Liver (tissue), 9 donors: Measurements from ENCODE around the gene YKT6. TPM values are rescaled to one million over a fixed set of nuclear protein-coding genes. Genes with fewer than 3 reads are reported as not detected.

Experiments
- DNase-seq: peaks from one replicate; pipeline ENCODE4 v3.0.0-alpha.2; 2017; ENCODE audit warnings: low spot score
- H3K27ac ChIP-seq, 2 donors: one replicate each; pipeline ENCODE4 v1.7.0; 2013; ENCODE audit warnings: inconsistent platforms in 2 of 2, low read length in 2 of 2, control low read depth in 1 of 2, low read depth in 1 of 2, mild to moderate bottlenecking in 1 of 2
- H3K27me3 ChIP-seq, 4 donors: one replicate each; pipeline versions ENCODE4 v1.6.1 to v1.7.0; 2013; ENCODE audit warnings: low read length in 3 of 4, inconsistent platforms in 1 of 4, mild to moderate bottlenecking in 1 of 4, moderate library complexity in 1 of 4; ENCODE audit not compliant: control insufficient read depth in 4 of 4, insufficient read depth in 4 of 4
- H3K36me3 ChIP-seq, 4 donors: one replicate each; pipeline versions ENCODE4 v1.6.1 to v1.7.0; 2013; ENCODE audit warnings: low read length in 3 of 4, mild to moderate bottlenecking in 3 of 4, low read depth in 1 of 4, moderate library complexity in 1 of 4; ENCODE audit not compliant: control insufficient read depth in 4 of 4, insufficient read depth in 3 of 4
- H3K4me1 ChIP-seq, 4 donors: one replicate each; pipeline versions ENCODE4 v1.6.1 to v1.7.0; 2013; ENCODE audit warnings: low read length in 3 of 4, mild to moderate bottlenecking in 3 of 4, moderate library complexity in 1 of 4; ENCODE audit not compliant: control insufficient read depth in 4 of 4, insufficient read depth in 4 of 4
- H3K4me3 ChIP-seq, 3 donors: one replicate each; pipeline versions ENCODE4 v1.6.1 to v1.7.0; 2013; ENCODE audit warnings: low read length in 3 of 3, control low read depth in 1 of 3, low read depth in 1 of 3, mild to moderate bottlenecking in 1 of 3
- H3K9ac ChIP-seq, 2 donors: one replicate each; pipeline ENCODE4 v1.7.0; 2013; ENCODE audit warnings: low read length in 2 of 2, mild to moderate bottlenecking in 2 of 2, moderate library complexity in 2 of 2, control low read depth in 1 of 2, low read depth in 1 of 2
- H3K9me3 ChIP-seq, 4 donors: one replicate each; pipeline versions ENCODE4 v1.6.1 to v1.7.0; 2013; ENCODE audit warnings: low read length in 3 of 4; ENCODE audit not compliant: control insufficient read depth in 4 of 4
- ATF3 ChIP-seq: IDR thresholded peaks from 2 replicates; pipeline ENCODE4 v1.6.1; 2016; ENCODE audit warnings: antibody characterized with exemption
- CTCF ChIP-seq: fragments of 150-350 bp; IDR thresholded peaks from 2 replicates; pipeline ENCODE4 v1.5.1; 2017; ENCODE audit warnings: improper control_type of control experiment, low read depth, low read length; ENCODE audit not compliant: missing input control
- EGR1 ChIP-seq, 2 donors: IDR thresholded peaks; 2 replicates each; pipeline ENCODE4 v1.6.1; 2016 to 2018; ENCODE audit warnings: antibody characterized with exemption in 2 of 2, low read depth in 2 of 2
- FOXA1 ChIP-seq: IDR thresholded peaks from 2 replicates; pipeline ENCODE4 v1.6.1; 2016; ENCODE audit warnings: antibody characterized with exemption
- FOXA2 ChIP-seq: IDR thresholded peaks from 2 replicates; pipeline ENCODE4 v1.6.1; 2016; ENCODE audit warnings: antibody characterized with exemption
- GABPA ChIP-seq, 2 donors: IDR thresholded peaks in 1 of 2; conservative IDR thresholded peaks in 1 of 2; 2 replicates each; pipeline ENCODE4 v1.6.1; 2016; ENCODE audit warnings: antibody characterized with exemption in 2 of 2, mild to moderate bottlenecking in 1 of 2, moderate library complexity in 1 of 2
- HNF4G ChIP-seq: IDR thresholded peaks from 2 replicates; pipeline ENCODE4 v1.6.1; 2016; ENCODE audit warnings: antibody characterized with exemption
- RAD21 ChIP-seq, 2 donors: IDR thresholded peaks; 2 replicates each; pipeline ENCODE4 v1.6.1; 2016; ENCODE audit warnings: antibody characterized with exemption in 2 of 2, mild to moderate bottlenecking in 2 of 2
- REST ChIP-seq: IDR thresholded peaks from 2 replicates; pipeline ENCODE4 v1.6.1; 2016; ENCODE audit warnings: antibody characterized with exemption, mild to moderate bottlenecking
- SP1 ChIP-seq: IDR thresholded peaks from 2 replicates; pipeline ENCODE4 v1.6.1; 2018; ENCODE audit warnings: antibody characterized with exemption, mild to moderate bottlenecking
- YY1 ChIP-seq: IDR thresholded peaks from 2 replicates; pipeline ENCODE4 v1.6.1; 2016; ENCODE audit warnings: antibody characterized with exemption, mild to moderate bottlenecking
- WGBS: extraction: QIAGEN DNeasy Blood & Tissue Kit; methylation state at CpG from one replicate; pipeline ENCODE4 v1.1.7; 2013; 5-methylcytosine and 5-hydroxymethylcytosine counted together
- polyA plus RNA-seq, 2 donors: library from polyadenylated mRNA; stranded (reverse) in 1 of 2; unstranded in 1 of 2; fragments of 200-250 nt in 1 of 2; fragments of >200 nt in 1 of 2; fragmentation: Nextera tagmentation in 1 of 2; extraction: Ambion mirVana in 1 of 2; gene quantifications; one replicate each; pipeline versions ENCODE4 v1.2.1 to v1.2.3, GENCODE V29; 2013 to 2015
- total RNA-seq, 2 donors: library from RNA; depleted of rRNA; stranded (reverse); fragments of >200 nt; gene quantifications; one replicate each; pipeline ENCODE4 v1.2.3, GENCODE V29; 2014
- donor health status: healthy.
- donor health status: healthy.
- donor health status: healthy.
- donor health status: healthy.
- donor health status: healthy.

Gene YKT6
- total and polyA plus RNA-seq, 4 donors = 8.1 to 22.0 (median 21.0) TPM

GRCh38 chr7:44191171-44191570, 9.6 kb upstream of the YKT6 start:
- H3K9ac ChIP-seq = no peak overlapping the region
- 92% methylated on average over 5 of the region's 5 CpGs for WGBS

GRCh38 chr7:44193011-44193802, 7.6 kb upstream of the YKT6 start:
- no peak overlapping the region for H3K9ac ChIP-seq
- no peaks in the 10 kb centered on the region for H3K36me3 ChIP-seq
- TF ChIP-seq YY1 = no peak
- no peak for TF ChIP-seq FOXA1
- no peak for TF ChIP-seq REST
- TF ChIP-seq SP1 = no peak
- TF ChIP-seq HNF4G = no peak
- no peak for TF ChIP-seq RAD21 (IDR thresholded peaks at IDR 0.05)
- TF ChIP-seq GABPA (IDR thresholded peaks at IDR 0.05 in 1 of 2, conservative IDR thresholded peaks at IDR 0.05 in 1 of 2) = no peak
- no peak for TF ChIP-seq EGR1 (IDR thresholded peaks at IDR 0.05; ENCODE audit: low read depth in 2 of 2)
- H3K27me3 ChIP-seq = no peaks in the 10 kb centered on the region
- 84% methylated on average over 7 of the region's 7 CpGs for WGBS
- H3K27ac ChIP-seq = no peak overlapping the region
- H3K4me1 ChIP-seq = peaks cover 0 to 6% (median 2%) of the 10 kb centered on the region in 4 donors
- H3K4me3 ChIP-seq = no peak overlapping the region
- H3K9me3 ChIP-seq = no peaks in the 10 kb centered on the region
- no peak for DNase-seq

More at GRCh38 chr7:44191171-44191570, 9.6 kb upstream of the YKT6 start:
- no peaks in the 10 kb centered on the region for H3K36me3 ChIP-seq
- H3K4me1 ChIP-seq = peaks cover 0 to 10% (median 5%) of the 10 kb centered on the region in 4 donors
- H3K4me3 ChIP-seq = no peak overlapping the region
- no peaks in the 10 kb centered on the region for H3K9me3 ChIP-seq
- no peak overlapping the region for H3K27ac ChIP-seq
- H3K27me3 ChIP-seq = no peaks in the 10 kb centered on the region
- DNase-seq = no peak
- no peak for TF ChIP-seq CTCF
- no peak for TF ChIP-seq HNF4G
- TF ChIP-seq REST = no peak
- no peak for TF ChIP-seq FOXA1
- TF ChIP-seq FOXA2 = no peak
- TF ChIP-seq GABPA (IDR thresholded peaks at IDR 0.05 in 1 of 2, conservative IDR thresholded peaks at IDR 0.05 in 1 of 2) = no peak
- TF ChIP-seq EGR1 (IDR thresholded peaks at IDR 0.05; ENCODE audit: low read depth in 2 of 2) = no peak
- no peak for TF ChIP-seq RAD21 (IDR thresholded peaks at IDR 0.05)
- TF ChIP-seq ATF3 = no peak
